ENCODE results near the gene ARMC2.
"Not testable (repeated sequence)": the region's sequence is repeated elsewhere in the genome, so short reads cannot be mapped to it uniquely, and the experiment has no call there.

ARMC2 gene

GRCh38 chr6:108850669-108851465, 2.6 kb downstream of the ARMC2 start:
- peak overlapping the region; percentile 85 to 89 for H3K27ac ChIP-seq
- no peak for DNase-seq (ENCODE audit: low spot score)

GRCh38 chr6:108851756-108852155, 3.5 kb downstream of the ARMC2 start:
- peak overlapping the region in 1 of 2 donors; percentile 85 for H3K27ac ChIP-seq
- no peak for TF ChIP-seq CTCF (IDR thresholded peaks at IDR 0.05)

More at GRCh38 chr6:108850669-108851465, 2.6 kb downstream of the ARMC2 start:
- H3K4me3 ChIP-seq, result peak overlapping the region; percentile 40
- TF ChIP-seq CTCF (IDR thresholded peaks at IDR 0.05), result no peak

GRCh38 chr6:108853077-108853476, 4.9 kb downstream of the ARMC2 start:
- Histone ChIP-seq H3K4me3 (no peak overlapping the region), H3K27ac (no peak overlapping the region)
- DNase-seq (ENCODE audit: low spot score), result no peak
- no peak for TF ChIP-seq CTCF (IDR thresholded peaks at IDR 0.05)

More at GRCh38 chr6:108851756-108852155, 3.5 kb downstream of the ARMC2 start:
- DNase-seq (ENCODE audit: low spot score), result no peak
- no peak overlapping the region for H3K4me3 ChIP-seq

DNA sequence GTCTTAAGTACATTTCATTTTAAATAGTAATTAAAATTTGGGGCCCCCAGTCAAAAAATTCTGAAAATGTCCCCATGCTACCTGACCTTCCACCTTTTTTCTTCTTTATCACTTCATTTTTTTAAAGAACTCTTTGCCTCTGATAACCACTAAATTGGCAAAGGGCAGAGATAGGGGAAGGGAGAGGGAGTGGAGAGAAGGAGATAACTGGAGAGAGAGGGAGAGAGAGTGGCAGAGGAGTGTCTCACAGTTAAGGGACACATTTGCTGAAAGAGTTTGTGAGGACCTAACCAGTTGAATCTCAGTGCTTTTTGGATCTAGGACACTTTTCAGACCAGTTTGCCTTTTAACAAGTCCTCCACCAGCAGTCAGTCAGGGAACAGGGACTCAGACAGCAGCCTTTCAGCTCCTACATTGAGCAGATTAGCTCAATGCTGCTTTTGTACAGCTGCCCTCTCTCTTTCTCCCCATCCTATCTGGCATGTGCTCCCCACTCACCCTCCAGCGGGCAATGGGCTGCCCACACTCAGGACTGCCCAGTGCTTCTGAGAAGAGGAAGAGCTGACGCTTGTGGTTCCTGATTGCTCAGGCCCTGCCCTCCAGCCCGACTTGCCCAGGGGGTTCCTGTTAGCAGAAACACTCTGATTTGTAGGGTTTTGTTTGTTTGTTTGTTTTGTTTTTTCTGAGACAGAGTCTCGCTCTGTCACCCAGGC, 14.4 kb downstream of the ARMC2 start:
- DNase-seq (ENCODE audit: low spot score), result no peak
- Histone ChIP-seq H3K4me3 (no peak overlapping the region), H3K27ac (no peak overlapping the region)
- no peak for TF ChIP-seq CTCF (IDR thresholded peaks at IDR 0.05)

GRCh38 chr6:108865751-108866286, 17.6 kb downstream of the ARMC2 start:
- not testable (repeated sequence) for H3K27ac ChIP-seq; DNase-seq (ENCODE audit: low spot score); H3K4me3 ChIP-seq

- Histone ChIP-seq H3K4me3 (no peak overlapping the region), H3K27ac (no peak overlapping the region)
- no peak for DNase-seq (ENCODE audit: low spot score)
- no peak for TF ChIP-seq CTCF (IDR thresholded peaks at IDR 0.05)
These were observed 18.6 kb downstream of the ARMC2 start for GRCh38 chr6:108866798-108867197.

GRCh38 chr6:108868647-108869046, 20.4 kb downstream of the ARMC2 start:
- Histone ChIP-seq H3K27ac (no peak overlapping the region), H3K4me3 (no peak overlapping the region)
- no peak for DNase-seq (ENCODE audit: low spot score)
- TF ChIP-seq CTCF (IDR thresholded peaks at IDR 0.05), result no peak

Measured in coronary artery (tissue), 2 donors.